Transverse colon (tissue), 4 donors: Measurements from ENCODE around the gene RALGPS1. TPM values are rescaled to one million over a fixed set of nuclear protein-coding genes. Genes with fewer than 3 reads are reported as not detected.

ENCODE experiments used
- DNase-seq: peaks from one replicate; pipeline ENCODE4 v3.0.0-alpha.2; 2019
- H3K27ac ChIP-seq, 4 donors: fragments of 200-600 bp; sonication (generic); 2 replicates each; pipeline ENCODE4 v1.5.1; 2016 to 2018; ENCODE audit warnings: inconsistent platforms in 4 of 4
- H3K27me3 ChIP-seq: fragments of 200-600 bp; sonication (generic); 2 replicates; pipeline ENCODE4 v1.5.1; 2017; ENCODE audit warnings: inconsistent platforms
- H3K36me3 ChIP-seq, 4 donors: fragments of 200-600 bp; sonication (generic); 2 replicates each; pipeline ENCODE4 v1.5.1; 2017 to 2019; ENCODE audit warnings: inconsistent platforms in 4 of 4
- H3K4me1 ChIP-seq, 4 donors: fragments of 200-600 bp; sonication (generic); 2 replicates each; pipeline ENCODE4 v1.5.1; 2017 to 2020; ENCODE audit warnings: inconsistent platforms in 4 of 4
- H3K4me3 ChIP-seq, 4 donors: fragments of 200-600 bp; sonication (generic); 1 replicate in 1 of 4; 2 replicates in 3 of 4; pipeline versions ENCODE4 v1.5.1 to v1.6.1; 2017 to 2019; ENCODE audit warnings: inconsistent platforms in 4 of 4
- H3K9me3 ChIP-seq, 2 donors: fragments of 200-600 bp; sonication (generic); 2 replicates each; pipeline ENCODE4 v1.5.1; 2017 to 2019; ENCODE audit warnings: inconsistent platforms in 2 of 2
- CTCF ChIP-seq, 5 experiments: fragments of 200-600 bp in 3 of 5; fragments of 450-650 bp in 2 of 5; sonication (generic) in 3 of 5; IDR thresholded peaks; 1 replicate in 2 of 5; 2 replicates in 3 of 5; pipeline ENCODE4 v1.5.1; 2016 to 2017; ENCODE audit warnings: antibody characterized with exemption in 5 of 5, inconsistent platforms in 3 of 5, mild to moderate bottlenecking in 2 of 5, moderate library complexity in 1 of 5
- EP300 ChIP-seq: sonication (generic); formaldehyde crosslinking; IDR thresholded peaks from one replicate; pipeline ENCODE4 v1.6.1; 2017; ENCODE audit warnings: antibody characterized with exemption, low read depth
- POLR2A ChIP-seq: fragments of 450-650 bp; IDR thresholded peaks from one replicate; pipeline ENCODE4 v1.6.1; 2016; ENCODE audit warnings: antibody characterized with exemption, mild to moderate bottlenecking, moderate library complexity
- POLR2AphosphoS5 ChIP-seq, 3 donors: sonication (generic); formaldehyde crosslinking; IDR thresholded peaks; one replicate each; pipeline ENCODE4 v1.6.1; 2016; ENCODE audit warnings: antibody characterized with exemption in 3 of 3
- WGBS, 2 donors: methylation state at CpG; one replicate each; pipeline ENCODE4 v1.1.5; 2018; ENCODE audit warnings: low coverage in 1 of 2; 5-methylcytosine and 5-hydroxymethylcytosine counted together
- in situ Hi-C, 4 donors: fragments of 200-750 bp; cut with MboI; loops; one replicate each; pipeline versions ENCODE4 v1.15.0 to v1.15.1; 2017; ENCODE audit warnings: low sequenced_read_pairs in 3 of 4, low pct_ligation_motif_present in 1 of 4, low pct_unique_long_range_greater_than_20kb in 1 of 4
- intact Hi-C: fragments of 100-400 bp; cut with DNase I; formaldehyde crosslinking; loops from one replicate; pipeline ENCODE4 v1.15.1; 2023; ENCODE audit warnings: low total_unique reads
- total RNA-seq, 4 donors: library from RNA; depleted of rRNA; stranded (reverse); fragments of >200 nt; gene quantifications; one replicate each; pipeline ENCODE4 v1.1.0, GENCODE V29; 2016

The RALGPS1 gene
- total RNA-seq, 4 donors from 2014 or later: 46.0 to 119 (median 87.6) TPM

GRCh38 chr9:127244609-127245601 is 330.3 kb downstream of the RALGPS1 start:
- intact Hi-C loops (no loop called here), in situ Hi-C loops (no loop called here)
- peak; percentile 53 to 74 (median 63) for TF ChIP-seq POLR2AphosphoS5 (IDR thresholded peaks at IDR 0.05)
- no peak for TF ChIP-seq EP300
- TF ChIP-seq POLR2A: peak; percentile 44
- TF ChIP-seq CTCF (IDR thresholded peaks at IDR 0.05): no peak

DNA sequence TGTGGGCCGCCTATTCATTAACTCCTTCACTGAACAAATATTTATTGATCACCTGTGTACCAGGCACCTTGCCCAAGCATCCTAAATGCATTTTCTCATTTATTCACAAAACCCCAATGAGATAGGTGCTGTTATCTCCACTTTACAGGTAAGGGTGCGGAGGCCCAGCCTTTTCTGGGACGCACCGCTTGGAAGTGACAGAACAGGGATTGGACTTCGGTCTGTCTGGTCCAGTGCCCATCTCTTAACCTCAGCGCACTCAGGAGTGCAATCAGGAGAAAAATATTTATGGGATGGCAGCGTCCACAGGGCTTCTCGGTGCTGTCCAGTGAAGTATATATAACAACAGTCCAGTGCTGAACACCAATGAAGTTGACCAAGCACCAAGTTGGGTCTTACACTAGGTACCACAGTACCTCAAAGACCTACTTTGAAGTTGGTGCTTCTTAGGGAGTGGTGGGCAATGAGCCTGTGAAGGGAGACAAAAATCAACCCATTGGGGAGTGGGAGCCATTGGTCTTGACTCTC is 331.1 kb downstream of the RALGPS1 start:
- TF ChIP-seq CTCF (IDR thresholded peaks at IDR 0.05): no peak
- intact Hi-C loops (no loop called here), in situ Hi-C loops (no loop called here)
- no peaks in the 10 kb centered on the region for H3K36me3 ChIP-seq
- peak overlapping the region in 3 of 4 donors; percentile 54 to 79 (median 76) for H3K27ac ChIP-seq
- peak overlapping the region; percentile 41 to 53 (median 48) for H3K4me3 ChIP-seq
- H3K4me1 ChIP-seq: peaks cover 4 to 10% (median 5%) of the 10 kb centered on the region in 4 donors
- WGBS, 2 donors: 45 to 64% methylated on average over 4 to 8 of the region's 8 CpGs
- H3K27me3 ChIP-seq: no peaks in the 10 kb centered on the region
- DNase-seq: no peak
- no peaks in the 10 kb centered on the region for H3K9me3 ChIP-seq

More at GRCh38 chr9:127244609-127245601, 330.3 kb downstream of the RALGPS1 start:
- H3K27ac ChIP-seq: peak overlapping the region; percentile 68 to 79 (median 75)
- 7 to 10% methylated on average over 4 to 47 of the region's 53 CpGs for WGBS, 2 donors
- DNase-seq: peak; percentile 98
- H3K4me1 ChIP-seq: peaks cover 4 to 10% (median 5%) of the 10 kb centered on the region in 4 donors
- no peaks in the 10 kb centered on the region for H3K27me3 ChIP-seq
- H3K4me3 ChIP-seq: peak overlapping the region; percentile 41 to 53 (median 48)
- no peaks in the 10 kb centered on the region for H3K9me3 ChIP-seq
- H3K36me3 ChIP-seq: no peaks in the 10 kb centered on the region

DNA sequence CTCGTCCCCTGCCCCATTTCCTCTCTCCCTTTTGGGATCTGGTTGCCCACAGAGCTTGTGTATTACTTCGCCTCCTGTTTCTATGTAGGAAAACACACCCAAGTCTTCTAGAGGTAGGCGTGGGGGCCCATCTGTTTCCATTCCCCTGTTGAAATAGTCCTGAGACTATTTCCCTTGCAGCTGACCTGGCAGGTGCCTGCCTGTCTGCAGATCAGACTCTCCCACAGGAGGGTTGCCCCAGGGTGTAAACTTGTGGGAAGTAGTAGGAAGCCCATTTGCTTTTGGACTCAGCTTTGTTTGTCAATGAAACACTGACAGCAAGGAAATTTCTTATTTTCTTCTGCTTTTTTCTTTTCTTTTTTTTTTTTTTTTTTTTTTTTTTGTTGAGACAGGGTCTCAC is 333.7 kb downstream of the RALGPS1 start:
- 82 to 83% methylated on average over 1 to 3 of the region's 3 CpGs for WGBS, 2 donors
- peaks cover 4 to 10% (median 5%) of the 10 kb centered on the region in 4 donors for H3K4me1 ChIP-seq
- H3K36me3 ChIP-seq: no peaks in the 10 kb centered on the region
- no peaks in the 10 kb centered on the region for H3K27me3 ChIP-seq
- intact Hi-C loops (no loop called here), in situ Hi-C loops (no loop called here)
- H3K4me3 ChIP-seq: no peak overlapping the region
- H3K9me3 ChIP-seq: no peaks in the 10 kb centered on the region
- no peak overlapping the region for H3K27ac ChIP-seq
- DNase-seq: no peak
- TF ChIP-seq CTCF (IDR thresholded peaks at IDR 0.05) (no peak), POLR2AphosphoS5 (IDR thresholded peaks at IDR 0.05) (no peak), POLR2A (no peak), EP300 (no peak)

DNA sequence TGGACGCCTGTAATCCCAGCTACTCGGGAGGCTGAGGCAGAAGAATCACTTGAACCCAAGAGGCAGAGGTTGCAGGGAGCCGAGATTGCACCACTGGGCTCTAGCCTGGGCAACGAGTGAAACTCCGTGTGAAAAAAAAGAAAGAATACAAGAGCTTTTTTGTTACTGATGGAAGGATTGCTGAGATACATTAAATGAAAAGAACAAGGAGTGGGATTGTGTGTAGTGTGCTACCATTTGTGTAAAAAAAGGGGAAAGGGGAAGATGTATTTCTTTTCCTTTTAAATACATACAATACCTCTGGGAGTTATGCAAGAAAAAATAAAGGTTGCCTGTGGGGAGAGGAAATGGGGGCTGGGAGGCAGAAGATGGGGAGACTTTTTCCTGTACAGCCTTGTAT is 335.3 kb downstream of the RALGPS1 start:
- H3K4me3 ChIP-seq: no peak overlapping the region
- H3K4me1 ChIP-seq: peaks cover 4 to 6% (median 5%) of the 10 kb centered on the region in 4 donors
- no peak overlapping the region for H3K27ac ChIP-seq
- no peak for TF ChIP-seq POLR2AphosphoS5 (IDR thresholded peaks at IDR 0.05)
- no peak for TF ChIP-seq CTCF (IDR thresholded peaks at IDR 0.05)
- TF ChIP-seq EP300: no peak
- no peak for TF ChIP-seq POLR2A
- H3K27me3 ChIP-seq: no peaks in the 10 kb centered on the region
- H3K36me3 ChIP-seq: no peaks in the 10 kb centered on the region
- DNase-seq: no peak
- intact Hi-C loops (no loop called here), in situ Hi-C loops (no loop called here)
- no peaks in the 10 kb centered on the region for H3K9me3 ChIP-seq
- 78 to 96% methylated on average over 3 to 5 of the region's 5 CpGs for WGBS, 2 donors
